ENCODE results near the gene TMEM200B.
"Not testable (repeated sequence)": the region's sequence is repeated elsewhere in the genome, so short reads cannot be mapped to it uniquely, and the experiment has no call there.

Gene TMEM200B

DNA sequence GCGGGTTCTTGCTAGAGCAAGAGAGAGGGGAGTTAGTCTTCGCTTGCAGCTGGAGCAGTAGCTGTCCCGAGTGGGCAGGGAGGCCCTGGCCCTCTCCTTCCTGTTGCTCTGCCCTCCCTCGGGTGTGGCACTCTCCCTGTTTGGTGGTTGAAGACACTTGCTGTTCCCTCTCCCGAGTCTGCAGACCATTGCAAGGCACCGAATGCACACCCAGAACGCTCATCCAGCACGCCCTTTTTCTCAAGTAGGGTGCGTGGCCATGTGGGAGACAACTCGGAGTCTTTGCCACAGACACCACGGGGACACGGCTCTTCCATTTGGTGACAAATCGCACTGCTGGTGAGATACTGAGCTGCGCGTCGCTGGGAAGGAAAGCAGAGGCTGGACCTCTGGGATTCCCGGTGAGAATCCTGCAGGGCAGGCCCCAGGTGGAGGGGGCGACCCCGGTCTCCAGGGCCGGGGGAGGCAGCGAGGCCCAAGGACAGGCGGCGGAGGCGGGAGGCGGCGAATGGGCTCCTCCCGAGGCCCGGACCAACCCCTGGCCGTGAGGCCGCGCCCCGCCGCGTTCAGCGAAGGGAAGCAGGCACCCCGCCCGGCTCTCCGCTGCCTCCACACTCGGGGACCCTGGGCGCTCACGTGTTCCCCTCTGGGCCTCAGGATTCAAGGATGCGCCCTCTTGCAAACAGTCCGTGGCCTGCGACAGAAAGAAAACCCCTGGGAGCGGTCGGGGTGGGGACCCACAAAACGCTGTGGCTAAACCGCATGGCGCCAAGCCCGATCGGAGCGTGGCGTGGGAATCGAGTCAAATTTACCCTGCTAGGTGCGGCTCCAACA, 10.4 kb upstream of the TMEM200B start:
- peak; percentile 51 for DNase-seq

DNA sequence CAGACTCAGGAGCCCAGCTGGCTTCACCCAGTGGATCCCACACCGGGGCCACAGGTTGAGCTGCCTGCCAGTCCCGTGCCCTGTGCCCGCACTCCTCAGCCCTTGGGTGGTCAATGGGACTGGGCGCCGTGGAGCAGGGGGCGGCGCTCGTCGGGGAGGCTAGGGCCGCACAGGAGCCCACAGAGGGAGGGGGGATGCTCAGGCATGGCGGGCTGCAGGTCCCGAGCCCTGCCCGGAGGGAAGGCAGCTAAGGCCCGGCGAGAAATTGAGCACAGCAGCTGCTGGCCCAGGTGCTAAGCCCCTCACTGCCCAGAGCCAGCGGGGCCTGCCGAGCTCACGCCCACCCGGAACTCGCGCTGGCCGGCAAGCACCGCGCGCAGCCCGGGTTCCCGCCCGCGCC, 7.4 kb upstream of the TMEM200B start:
- not testable (repeated sequence) for DNase-seq

DNA sequence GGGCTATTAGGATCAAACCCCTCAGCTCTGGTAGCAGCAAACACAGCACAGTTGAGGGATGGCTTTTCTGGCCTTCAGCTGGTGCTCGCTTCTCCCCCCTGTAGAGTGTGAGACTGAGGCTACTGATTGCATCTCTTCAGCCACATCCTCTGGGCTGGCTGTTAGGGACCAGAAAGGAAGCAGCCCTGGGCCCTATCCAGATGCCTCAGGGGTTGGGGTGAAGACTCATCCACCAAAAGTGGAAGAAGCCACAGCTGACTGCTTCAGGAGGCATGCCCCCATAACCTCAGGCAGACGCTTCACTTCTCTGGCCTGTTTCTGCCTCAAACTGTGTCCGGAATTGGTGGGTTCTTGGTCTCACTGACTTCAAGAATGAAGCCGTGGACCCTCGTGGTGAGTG, 6.2 kb upstream of the TMEM200B start:
- DNase-seq = no peak

DNA sequence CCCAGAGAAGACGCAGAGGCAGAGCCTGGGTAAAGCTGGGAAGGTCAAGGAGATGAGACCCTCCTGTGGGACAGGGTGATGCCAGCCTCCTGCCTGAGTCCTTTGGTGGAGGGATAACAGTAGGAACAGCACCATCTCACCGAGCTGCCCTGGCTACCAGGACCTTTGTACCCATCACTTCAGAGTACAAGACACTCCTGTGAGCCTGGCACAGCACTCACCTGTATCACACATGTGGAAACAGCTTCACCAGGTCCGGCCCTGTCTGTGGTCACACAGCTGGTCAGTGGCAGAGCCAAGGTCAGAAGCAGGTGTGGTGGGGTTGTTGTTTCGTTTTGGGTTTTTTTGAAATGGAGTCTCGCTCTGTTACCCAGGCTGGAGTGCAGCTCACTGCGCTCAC, 5.0 kb upstream of the TMEM200B start:
- no peak for DNase-seq

DNA sequence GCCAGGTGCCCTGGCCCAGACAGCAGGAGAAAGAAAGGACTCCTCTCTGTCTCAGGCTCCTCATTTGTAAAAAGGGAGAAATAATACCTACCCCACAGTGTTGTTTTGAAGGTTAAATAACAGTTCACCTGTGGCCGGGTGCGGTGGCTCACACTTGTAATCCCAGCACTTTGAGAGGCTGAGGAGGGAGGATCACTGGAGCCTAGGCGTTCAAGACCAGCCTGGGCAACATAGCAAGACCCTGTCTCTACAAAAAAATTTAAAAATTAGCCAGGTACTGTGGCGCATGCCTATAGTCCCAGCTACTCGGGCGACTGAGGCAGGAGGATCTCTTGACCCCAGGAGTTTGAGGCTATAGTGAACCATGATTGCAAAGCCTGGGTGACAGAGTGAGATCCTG, 2.5 kb upstream of the TMEM200B start:
- DNase-seq = no peak

DNA sequence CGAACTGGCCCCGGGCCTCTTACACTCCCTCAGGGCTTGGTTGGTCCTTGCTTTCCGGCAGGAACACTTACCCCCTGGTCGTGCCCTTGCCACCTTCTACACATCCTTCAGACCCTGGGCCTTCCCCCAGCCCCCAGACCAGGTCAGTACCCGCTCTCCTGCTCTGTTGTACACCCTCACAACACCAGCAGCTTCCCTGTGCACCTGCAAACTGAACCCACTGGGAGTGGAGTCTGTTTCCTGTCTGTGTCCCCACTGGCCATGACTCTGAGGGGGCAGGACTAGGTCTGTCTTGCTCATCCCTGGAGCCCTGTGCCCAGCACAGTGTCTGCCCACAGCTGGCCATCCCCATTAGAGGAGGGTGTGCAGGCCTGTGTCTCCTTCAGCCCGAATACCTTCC, 2.1 kb upstream of the TMEM200B start:
- DNase-seq = no peak

DNA sequence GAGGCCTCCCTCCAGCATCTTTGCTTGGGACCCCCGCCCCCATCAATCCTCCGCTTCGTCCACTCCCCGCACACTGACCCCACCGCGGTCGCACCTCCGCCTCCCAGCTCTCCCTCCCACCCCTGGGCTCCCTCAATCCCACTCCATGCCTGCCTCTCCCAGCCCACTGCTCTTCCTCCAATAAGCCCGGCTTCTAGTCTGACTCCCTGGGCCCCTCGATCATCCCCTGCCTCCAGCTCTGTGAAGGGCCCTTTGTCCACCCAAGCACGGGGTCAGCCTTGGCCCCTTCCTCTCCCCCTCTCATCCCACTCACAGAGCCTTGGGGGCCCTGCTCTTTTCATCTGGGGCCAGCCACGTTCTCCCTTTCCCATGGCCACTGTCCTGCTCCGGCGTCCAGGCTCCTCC, 1.5 kb upstream of the TMEM200B start:
- DNase-seq = no peak

DNA sequence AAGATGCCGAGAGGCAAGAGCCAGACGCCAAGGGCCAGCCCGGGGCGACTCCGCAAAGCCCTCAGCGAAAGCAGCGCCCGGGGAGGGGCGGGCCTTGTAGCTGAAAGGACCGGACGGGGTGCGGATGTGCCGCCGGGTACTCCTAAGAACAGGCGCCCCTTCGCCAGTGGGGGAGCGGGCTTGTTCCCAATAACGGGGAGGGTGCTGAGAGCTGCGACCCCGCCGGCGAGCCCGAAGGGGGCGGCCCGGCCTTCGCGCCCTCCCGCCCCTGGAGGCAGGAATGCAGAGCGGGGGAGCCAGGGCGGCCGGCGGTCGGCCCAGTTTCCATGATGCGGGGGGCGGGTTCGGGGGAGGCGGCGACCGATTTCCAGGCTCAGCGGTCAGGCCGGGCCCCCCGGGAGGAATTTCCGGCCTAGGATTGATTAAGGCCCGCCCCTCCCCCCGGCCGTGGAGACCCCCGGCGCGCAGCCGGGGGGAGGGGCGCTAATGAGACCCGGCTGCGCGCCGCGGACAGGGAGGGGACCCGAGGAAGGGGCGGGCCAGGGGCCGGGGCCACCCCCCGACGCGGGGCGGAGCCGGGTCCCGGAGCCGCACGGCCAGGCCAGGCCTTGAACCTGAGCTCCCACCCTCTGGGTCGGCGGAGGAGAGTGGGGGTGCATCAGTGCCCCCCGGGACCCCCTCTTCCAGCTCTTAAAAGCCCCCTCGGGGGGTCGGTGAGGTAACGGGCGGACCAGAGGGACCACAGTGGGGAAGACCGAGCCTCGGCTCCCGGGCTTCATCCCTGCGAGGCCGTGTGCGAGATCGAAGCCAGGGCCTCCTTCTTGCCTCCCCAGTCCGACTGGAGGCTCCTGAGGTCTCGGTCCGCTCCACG, 898 bp upstream of the TMEM200B start:
- no peak for DNase-seq

DNA sequence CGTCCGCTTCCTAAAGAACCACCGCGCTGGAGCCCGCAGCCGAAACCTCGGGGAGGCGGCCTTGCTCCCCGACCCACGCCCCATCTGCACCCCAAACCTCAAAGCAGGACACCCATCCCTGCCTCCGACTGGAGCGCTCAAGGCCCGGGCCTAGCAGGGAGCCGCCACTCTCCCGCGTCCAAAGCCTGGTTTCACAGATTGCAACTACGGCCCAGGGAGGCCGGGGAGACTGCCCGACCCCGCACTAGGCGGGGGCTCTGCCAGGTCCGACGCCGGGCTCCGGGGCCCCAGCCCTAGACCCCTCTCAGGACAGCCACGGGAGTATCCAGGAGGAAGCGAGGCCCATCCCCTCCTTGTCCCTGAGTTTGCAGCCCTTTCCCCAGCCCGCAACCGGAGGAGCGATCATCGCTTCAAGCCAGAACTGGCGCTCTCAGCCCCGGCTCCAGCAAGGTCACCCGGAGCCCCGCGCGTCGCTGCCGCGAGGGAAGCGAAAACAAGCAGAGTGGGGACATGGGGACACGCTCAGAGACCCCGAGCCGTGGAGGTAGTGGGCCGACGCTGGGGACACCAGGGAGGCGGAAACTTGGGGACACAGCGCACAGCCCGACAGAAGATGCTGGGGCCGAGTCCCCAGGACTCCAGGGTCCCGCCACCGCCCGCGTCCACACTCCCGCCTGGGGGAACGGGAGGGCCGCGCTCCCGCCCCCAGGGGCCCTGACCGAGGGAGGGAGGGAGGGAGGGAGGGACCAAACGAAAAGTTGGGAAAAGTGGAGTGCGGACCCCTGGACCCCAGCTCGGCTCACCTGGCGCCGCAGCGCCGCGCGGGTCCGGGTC, 433 bp downstream of the TMEM200B start:
- no peak for DNase-seq

DNA sequence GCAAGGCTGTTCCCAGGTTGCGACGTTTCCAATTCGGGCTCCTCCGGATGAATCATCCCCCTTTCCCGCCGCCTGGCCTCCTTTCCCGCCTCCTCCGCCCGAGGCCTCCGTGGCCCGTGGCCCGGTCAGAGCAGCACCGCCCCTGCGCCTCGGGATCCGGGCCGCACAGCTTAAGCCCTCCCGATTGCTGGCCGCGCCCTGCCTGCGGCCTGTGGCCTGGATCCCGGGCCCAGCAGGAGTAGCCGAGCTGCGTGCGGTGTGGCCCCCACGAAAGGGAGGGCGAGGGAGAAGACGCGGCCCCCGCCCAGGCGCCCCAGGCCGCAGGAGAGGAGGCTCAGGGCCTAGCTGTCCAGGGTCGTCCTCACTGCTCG, 1.0 kb downstream of the TMEM200B start:
- DNase-seq = no peak

DNA sequence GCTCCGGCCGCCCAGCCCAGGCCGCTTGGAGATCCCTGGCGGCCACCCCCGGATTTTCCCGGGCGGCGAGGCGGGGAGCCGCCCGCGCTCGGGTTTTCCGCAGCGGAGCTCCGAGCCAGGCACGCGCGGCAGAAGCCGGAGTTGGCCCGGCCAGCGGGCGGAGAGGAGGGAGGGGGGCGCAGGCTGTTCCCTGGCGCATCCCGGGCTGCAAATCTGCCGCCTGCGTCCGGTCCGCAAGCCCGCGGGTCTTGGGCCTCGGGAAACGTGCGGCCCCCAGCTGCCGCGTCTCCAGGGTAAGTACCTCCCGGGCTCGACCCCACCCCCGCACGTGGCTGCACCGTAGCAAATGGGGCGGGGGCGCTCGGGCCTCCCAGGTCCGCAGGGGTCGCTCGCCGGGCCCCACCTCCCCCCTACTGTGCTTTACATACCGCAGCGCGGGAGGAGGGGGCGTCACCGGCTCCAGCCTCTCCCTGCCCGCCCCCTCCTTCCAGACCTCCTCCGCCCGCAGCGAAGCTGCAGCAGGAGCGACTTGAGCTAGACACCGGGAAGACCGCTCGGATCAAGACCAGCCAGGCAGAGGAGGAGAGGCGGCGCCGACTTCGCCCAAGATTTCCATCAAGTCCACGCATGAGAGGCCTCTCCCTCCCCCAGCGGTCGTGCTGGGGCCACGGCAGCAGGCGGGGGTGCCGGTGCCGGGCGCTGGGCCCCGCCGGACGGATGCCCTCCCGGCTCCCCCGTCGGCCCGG, 1.6 kb downstream of the TMEM200B start:
- no peak for DNase-seq

DNA sequence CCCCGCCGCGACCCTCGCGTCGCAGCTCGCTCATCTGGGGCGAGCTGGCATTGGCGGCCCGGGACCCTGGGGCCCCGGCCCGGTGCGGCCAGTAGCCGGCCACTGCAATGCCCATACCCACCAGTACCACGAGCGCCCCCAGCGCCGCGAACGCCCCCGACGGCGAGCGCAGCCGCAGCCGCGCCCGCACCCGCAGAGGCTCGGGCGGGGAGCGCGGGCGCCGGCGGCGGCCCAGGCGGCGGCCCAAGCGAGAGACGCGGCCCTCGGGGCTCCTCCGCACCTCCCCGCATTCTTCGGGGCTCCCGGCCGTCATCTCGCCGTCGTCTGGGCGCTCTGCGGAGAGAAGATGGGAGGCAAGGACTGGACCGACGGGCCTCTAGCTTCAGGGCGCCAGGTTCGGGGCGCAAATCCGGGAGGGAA, 2.2 kb downstream of the TMEM200B start:
- DNase-seq = no peak

DNA sequence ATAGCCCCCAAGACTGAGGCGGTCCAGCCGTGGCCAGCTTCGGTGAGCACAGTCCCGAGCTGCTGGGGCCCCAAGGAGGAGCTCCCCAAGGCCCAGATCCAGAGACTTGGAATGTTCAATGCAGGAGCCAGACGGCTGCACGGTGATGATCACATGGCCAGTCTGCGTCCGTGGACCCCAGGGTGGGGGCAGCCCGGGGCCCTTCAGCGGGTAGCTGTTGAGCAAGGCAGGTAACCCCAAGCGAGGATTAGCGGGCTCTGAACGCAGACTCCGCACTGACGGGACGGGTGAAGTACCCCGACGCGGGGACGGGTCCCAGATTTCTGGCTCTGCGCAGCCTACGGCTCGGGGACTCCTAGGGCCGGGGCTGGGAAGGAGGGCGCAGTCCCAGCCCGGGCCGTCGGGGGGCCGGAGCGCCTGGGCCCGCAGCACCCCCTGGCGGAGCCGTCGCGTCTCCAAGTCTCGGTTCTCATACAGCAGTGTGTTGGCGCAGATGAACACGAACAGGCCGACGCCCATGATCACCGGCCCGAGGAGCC, 2.7 kb downstream of the TMEM200B start:
- no peak for DNase-seq

DNA sequence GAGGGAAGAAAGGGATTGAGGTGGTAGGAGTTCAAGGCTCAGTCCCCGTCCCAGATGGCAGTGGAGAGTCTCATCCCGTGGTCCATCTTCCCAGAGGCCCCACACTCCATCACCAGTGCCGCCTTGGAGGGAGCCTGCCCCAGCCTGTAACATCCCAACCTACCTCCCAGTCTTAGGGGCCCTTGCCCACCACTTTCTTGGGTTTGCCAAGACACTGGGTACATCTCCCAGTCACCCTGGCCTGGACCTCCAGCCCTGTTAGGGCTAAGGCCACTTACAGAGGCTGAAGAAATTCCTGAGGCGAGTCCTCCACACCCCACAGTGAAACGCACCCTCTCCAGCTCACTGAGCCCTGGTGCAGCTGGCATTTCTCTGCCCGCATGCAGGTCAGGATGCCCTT, 3.3 kb downstream of the TMEM200B start:
- no peak for DNase-seq

DNA sequence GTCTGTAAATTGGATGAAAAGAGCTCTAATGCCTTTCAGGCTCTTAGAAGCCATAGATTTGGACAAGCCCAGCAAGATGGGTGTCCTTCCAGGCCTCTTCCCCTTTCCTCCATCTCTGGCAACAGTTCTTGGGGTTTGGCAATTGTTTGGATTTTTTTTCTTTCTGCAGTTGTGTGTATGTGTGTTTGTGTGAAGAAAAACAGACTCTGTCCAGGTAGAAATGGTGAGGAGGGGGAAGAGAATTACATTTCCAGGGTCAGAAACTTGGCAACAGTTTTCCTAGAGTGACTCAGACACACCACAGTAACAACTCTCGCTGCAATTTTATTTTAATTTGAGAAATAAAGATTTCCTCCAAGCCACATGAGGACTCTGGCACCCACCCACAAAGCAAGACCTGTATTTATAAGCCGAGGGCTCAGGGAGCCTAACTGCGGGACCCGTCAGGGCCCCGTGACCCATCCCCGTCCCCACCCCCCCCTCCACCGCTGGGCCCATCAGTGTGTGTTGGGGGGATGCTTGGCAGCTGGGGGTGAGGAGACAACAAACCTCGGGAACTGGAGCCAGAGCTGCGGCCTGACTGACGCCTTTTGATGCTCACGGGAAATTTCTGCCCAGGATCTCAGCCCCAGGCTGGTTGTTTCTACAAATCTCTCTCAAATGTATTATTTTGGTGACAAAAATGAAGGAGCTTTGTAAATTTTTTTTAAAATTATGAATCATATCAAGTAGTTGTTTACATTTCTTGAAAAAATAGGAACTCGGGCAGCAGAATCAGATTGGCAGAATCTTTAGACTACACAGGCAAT, 4.4 kb downstream of the TMEM200B start:
- DNase-seq = no peak

DNA sequence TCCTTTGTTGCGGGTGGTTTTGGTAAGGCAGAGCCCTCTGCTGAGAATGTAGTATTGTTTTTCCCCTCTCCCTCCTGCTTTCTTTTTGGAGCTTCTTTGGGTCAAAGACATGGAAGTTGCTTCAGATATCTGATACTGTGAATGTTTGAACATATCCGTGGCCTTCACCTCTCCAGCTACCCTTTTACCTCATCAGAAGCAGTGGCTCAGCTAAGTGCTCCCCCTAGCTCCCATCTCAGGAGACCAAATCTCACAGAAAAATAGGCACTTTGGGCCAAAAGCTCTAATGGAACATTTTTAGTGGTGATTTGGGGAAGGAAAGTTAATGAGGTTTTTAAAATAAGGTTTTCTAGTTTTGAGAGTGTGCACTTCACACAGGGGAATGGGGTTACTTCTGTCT, 6.3 kb downstream of the TMEM200B start:
- no peak for DNase-seq

DNA sequence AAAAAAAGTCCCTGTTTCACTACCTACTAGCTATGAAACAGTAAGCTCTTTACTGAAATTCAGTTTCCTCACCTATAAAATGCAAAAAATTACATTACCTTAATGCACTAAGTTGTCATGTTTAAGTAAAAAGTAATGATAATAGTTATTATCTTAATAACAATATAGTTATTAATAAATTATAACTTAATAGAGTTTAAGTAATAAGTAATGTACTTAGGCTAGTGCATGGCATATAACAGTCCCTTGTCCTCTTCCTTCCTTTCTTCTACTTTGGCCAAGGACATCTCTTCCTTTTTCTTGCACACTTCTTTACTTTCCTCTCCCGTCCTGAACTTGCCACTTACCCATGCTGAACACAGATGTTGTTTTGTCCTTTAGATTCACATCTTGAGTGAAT, 9.0 kb downstream of the TMEM200B start:
- no peak for DNase-seq

DNA sequence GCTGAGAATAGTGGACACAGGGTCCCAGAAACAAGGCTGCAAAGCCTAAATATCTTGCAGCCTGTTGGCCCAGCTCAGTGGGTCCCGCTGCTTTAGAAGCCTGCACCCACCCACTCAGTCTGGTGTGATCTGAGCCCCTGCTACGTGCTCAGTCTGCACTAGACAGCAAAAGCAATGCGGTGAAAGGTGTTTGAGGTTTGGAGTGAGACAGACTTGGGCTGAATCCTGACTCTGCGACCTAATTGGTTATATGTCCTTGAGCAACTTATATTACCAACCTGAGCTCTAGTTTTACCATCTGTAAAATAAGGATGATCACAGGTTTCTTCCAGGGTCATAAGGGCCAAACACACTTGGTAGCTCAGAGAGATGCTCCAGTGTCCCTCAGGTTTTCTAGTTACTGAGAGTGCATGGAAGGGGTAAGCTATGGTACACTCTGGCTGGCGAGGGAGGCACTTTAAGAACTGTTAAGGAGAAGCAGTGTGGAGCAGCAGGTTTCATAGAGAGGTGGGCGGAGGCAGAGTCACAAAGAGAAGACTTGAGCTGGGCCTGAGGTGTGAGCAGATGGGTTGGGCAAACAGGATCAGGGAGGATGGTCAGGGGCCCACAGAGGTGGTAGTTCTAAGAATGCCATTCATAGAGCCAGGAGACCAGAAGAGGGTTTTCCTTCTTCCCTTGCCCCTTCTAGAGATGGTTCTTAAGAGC, 10.1 kb downstream of the TMEM200B start:
- no peak for DNase-seq

DNA sequence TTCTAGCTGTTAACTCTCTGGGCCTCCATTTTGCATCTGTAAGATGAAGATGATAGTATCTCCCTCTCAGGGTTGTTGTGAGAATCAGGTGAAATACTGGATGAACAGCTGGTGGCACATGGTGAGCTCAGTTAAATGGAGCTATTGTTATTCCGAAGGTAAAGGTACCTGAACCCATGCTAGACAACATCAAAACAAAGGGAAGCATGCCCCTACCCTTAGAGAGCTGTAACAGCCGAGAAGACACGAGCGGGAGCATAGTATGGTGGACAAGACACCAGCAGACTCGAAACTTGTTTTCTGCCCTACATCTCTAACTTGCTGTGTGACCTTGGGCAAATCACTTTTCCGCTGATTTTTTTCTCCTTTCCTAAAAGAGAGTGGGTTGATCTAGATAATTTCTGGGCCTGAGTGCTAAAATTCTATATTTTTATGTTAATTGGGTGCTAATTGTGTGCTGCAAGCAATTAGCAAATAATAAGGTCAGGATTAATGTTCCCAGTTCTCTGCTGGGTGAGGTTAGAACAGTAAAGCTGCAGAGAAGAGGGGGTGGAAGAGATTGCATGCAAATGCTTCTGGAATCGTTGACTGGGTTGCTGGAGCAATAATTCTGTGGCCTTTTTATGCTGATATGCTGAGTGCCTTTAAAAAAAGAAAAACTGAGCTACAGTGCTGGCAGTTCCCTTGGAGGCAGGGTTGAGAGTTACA, 10.8 kb downstream of the TMEM200B start:
- DNase-seq = no peak

DNA sequence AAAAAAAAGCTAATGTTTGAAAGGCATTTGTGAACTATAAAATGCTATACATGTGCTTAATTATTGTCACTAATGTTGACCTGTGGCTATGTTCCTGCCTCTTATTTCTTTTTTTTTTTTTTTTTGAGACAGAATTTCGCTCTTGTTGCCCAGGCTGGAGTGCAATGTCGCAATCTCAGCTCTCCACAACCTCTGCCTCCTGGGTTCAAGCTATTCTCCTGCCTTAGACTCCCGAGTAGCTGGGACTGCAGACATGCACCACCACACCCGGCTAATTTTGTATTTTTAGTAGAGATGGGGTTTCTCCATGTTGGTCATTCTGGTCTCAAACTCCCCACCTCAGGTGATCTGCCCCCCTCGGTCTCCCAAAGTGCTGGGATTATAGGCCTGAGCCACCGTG, 15.7 kb downstream of the TMEM200B start:
- DNase-seq = not testable (repeated sequence)
